ENCODE measurements around the gene EPHA2.
"Not testable (repeated sequence)": the region's sequence is repeated elsewhere in the genome, so short reads cannot be mapped to it uniquely, and the experiment has no call there.

The EPHA2 gene

DNA sequence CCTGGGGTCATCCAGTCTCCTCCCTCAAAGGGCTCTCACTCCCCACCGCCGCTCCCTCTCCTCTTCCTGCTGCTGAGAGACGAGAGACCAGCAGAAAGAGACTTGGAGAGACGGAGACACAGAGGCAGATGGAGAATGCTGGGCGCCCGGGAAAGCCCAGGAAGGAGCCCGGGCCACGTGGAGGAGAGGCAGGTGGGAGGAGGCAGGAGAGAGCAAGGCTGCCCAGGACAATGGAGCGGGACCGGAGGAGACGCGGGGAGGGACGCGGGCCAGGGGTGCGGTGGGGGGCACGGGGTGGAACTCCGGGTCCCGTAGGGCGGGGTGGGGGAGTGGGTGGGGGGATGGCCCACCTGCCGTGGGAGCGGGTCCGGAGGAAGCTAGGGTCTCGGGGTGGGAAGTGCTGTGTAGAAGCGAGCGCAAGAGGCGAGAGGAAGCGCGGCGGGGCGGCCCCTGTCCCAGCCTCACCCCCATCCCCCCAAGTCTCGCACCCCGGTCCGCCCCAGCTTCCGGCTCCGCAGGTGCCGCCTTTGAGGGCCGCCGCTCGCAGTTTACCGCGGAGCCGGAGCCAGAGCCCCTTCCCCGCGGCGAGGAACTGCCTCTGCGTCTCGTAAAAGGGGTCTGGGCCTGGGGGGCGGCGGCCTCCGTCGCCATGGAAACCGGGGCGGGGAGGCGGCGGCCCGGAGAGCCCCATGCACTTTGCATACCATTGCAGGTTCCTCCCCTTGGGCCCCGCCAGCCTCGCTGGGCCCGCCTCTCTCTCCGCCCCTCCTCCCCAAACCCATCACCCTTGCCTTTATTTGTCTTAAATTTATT lies 11.7 kb upstream of the EPHA2 start:
- Histone ChIP-seq H3K27me3 (replicated peaks; ENCODE audit: control insufficient read depth, insufficient read depth, low read length) (no peaks in the 10 kb centered on the region), H3K36me3 (ENCODE audit: control insufficient read depth, insufficient read depth, low read length) (no peaks in the 10 kb centered on the region), H3K4me3 (replicated peaks; ENCODE audit: low read depth, low read length) (peak overlapping the region; percentile 64)
- no peak for TF ChIP-seq CTCF (IDR thresholded peaks at IDR 0.05; ENCODE audit: insufficient read depth, low read length, poor library complexity, severe bottlenecking)
- peak; percentile 67 for DNase-seq (ENCODE audit: extremely low read depth, insufficient read length)

DNA sequence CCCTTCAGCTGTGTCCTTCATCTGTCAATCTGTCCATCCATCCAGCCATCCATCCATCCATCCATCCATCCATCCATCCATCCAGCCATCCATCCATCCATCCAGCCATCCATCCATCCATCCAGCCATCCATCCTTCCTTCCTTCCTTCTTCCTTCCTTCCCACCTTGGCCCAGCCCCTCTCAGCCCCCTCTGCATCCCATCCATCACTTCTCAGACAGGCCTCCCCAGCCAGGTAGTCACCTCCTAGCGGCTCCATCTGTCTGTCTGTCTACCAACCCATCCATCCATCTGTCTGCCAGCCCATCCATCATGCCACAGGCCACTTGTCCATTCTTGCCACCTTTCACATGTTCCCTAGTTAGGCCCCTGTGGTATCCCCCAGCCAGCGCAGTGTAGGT lies 10.2 kb upstream of the EPHA2 start:
- TF ChIP-seq CTCF (IDR thresholded peaks at IDR 0.05; ENCODE audit: insufficient read depth, low read length, poor library complexity, severe bottlenecking): no peak
- Histone ChIP-seq H3K4me3 (replicated peaks; ENCODE audit: low read depth, low read length) (no peak overlapping the region), H3K36me3 (ENCODE audit: control insufficient read depth, insufficient read depth, low read length) (no peaks in the 10 kb centered on the region), H3K27me3 (replicated peaks; ENCODE audit: control insufficient read depth, insufficient read depth, low read length) (no peaks in the 10 kb centered on the region)
- no peak for DNase-seq (ENCODE audit: extremely low read depth, insufficient read length)

DNA sequence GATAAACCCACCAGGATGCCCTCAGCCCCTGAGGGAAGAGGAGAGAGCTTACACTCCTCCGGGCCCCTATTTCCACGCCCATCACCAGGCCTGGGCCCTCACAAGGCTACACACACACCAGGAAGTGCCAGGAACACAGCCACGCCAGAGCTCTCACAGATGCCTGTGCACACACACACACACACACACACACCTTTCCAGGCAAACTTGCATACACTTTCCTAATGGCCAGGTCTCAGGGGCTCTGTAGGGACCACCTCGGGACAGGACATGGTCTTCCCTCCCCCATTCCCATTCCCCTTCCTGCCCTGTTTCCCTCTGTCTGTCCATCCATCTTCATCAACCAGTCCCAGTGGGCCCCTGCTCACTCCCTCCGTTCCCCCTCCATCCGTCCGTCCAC lies 9.7 kb upstream of the EPHA2 start:
- no peak for TF ChIP-seq CTCF (IDR thresholded peaks at IDR 0.05; ENCODE audit: insufficient read depth, low read length, poor library complexity, severe bottlenecking)
- Histone ChIP-seq H3K27me3 (replicated peaks; ENCODE audit: control insufficient read depth, insufficient read depth, low read length) (no peaks in the 10 kb centered on the region), H3K4me3 (replicated peaks; ENCODE audit: low read depth, low read length) (no peak overlapping the region), H3K36me3 (ENCODE audit: control insufficient read depth, insufficient read depth, low read length) (no peaks in the 10 kb centered on the region)
- DNase-seq (ENCODE audit: extremely low read depth, insufficient read length): no peak

DNA sequence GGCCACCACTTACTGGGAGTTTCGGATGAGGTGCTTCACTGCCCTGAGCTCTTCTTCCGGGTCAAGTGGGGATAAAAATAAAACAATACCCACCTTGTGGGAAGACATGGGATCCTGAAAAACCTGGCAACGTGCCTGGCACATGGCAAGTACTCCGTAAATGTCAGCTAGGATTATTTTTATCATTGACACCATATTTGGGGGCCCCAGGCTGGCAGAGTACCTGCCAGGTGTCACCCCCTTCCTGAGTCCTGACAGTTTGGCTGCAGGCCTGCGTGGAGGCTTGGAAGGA lies 9.2 kb upstream of the EPHA2 start:
- Histone ChIP-seq H3K4me3 (replicated peaks; ENCODE audit: low read depth, low read length) (no peak overlapping the region), H3K36me3 (ENCODE audit: control insufficient read depth, insufficient read depth, low read length) (no peaks in the 10 kb centered on the region), H3K27me3 (replicated peaks; ENCODE audit: control insufficient read depth, insufficient read depth, low read length) (no peaks in the 10 kb centered on the region)
- TF ChIP-seq CTCF (IDR thresholded peaks at IDR 0.05; ENCODE audit: insufficient read depth, low read length, poor library complexity, severe bottlenecking): no peak
- no peak for DNase-seq (ENCODE audit: extremely low read depth, insufficient read length)

DNA sequence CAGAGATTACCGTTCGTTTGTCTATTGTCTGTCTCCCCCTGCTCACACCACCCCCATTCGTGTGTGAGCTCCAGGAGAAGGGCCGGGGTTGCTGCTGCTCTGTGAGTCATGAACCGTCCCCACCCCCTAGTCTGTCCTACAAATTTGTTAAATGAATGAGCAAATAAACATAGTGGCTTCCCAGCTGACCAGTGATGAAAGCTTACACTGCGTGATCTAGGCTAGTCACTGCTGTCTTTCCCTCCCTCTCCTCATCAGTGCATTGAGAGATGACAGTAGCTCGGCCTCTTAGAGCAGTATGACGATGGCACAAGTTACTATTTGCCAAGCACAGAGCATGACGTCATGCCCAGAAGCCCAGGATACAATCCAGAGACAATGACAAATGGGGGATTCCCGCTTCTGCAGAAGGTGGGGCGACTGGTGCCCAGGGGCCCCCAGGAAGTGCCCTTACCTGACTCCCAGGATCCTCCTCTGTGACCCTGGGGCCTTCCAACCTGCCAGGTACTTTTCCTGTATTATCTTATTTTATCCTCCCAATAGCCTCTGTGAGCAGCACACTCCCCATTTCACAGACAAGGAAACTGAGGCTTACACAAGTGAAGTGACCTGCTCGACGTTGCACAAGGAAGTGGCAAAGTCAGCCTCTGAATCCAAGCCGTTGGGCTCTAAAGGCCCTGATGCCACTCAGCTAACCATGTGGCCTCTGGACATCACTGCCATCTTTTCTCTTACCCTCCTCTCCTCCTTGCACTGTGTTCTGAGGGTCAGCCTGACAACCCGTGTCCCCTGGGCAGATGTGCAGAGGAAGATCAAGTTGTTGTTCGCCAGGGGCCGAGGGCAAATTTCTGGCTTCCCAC lies 8.6 kb upstream of the EPHA2 start:
- DNase-seq (ENCODE audit: extremely low read depth, insufficient read length): no peak
- H3K36me3 ChIP-seq (ENCODE audit: control insufficient read depth, insufficient read depth, low read length): no peaks in the 10 kb centered on the region
- no peak for TF ChIP-seq CTCF (IDR thresholded peaks at IDR 0.05; ENCODE audit: insufficient read depth, low read length, poor library complexity, severe bottlenecking)
- H3K27me3 ChIP-seq (replicated peaks; ENCODE audit: control insufficient read depth, insufficient read depth, low read length): no peaks in the 10 kb centered on the region
- no peak overlapping the region for H3K4me3 ChIP-seq (replicated peaks; ENCODE audit: low read depth, low read length)

GRCh38 chr1:16163608-16164212 lies 7.8 kb upstream of the EPHA2 start:
- not testable (repeated sequence) for H3K4me3 ChIP-seq (replicated peaks; ENCODE audit: low read depth, low read length); DNase-seq (ENCODE audit: extremely low read depth, insufficient read length); H3K36me3 ChIP-seq (ENCODE audit: control insufficient read depth, insufficient read depth, low read length); H3K27me3 ChIP-seq (replicated peaks; ENCODE audit: control insufficient read depth, insufficient read depth, low read length)
